Measurements from ENCODE around the gene CYP11A1. TPM values are rescaled to one million over a fixed set of nuclear protein-coding genes. Genes with fewer than 3 reads are reported as not detected.

CYP11A1 gene
- total RNA-seq, result not detected
- polyA plus RNA-seq, result not detected
- total RNA-seq, result 0 to 0.09 (median 0) reads per million in 6 experiments

DNA sequence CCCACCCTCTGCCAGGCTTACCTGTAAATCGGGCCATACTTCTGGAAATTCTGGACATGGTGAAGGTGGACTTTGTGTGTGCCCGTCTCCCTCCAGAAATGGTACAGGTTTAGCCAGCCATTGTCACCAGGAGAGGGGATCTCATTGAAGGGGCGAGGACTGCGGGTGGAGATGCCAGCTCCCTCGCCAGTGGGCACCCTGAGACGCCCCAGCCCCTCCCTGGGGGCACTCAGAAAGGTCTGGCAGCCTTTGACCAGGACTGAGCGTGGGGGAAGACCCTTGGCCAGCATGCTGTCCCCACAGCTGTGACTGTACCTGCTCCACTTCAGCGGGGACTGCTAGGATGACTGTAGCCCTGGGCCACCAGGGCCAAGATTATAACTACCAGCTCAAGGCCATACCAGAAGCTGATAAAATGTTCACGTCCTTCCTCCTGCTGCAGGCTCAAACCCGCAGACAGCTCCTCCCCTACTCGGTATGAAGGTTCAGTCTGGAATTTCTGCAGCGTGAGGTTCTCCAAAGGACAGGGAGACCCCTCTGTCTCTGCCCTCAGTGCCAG, at the start of gene CYP11A1:
Gene CYP11A1, minus strand, starts transcription at position 351 of the 559 bp plus-strand sequence. Its CDS starts 61 bp downstream, at position 290.
- no peak for ATAC-seq
- Mint-ChIP-seq H3K9me3 (no peaks in the 10 kb centered on the region), H3K4me1 (peaks cover 0 to 8% (median 1%) of the 10 kb centered on the region in 4 donors), H3K27me3 (peaks cover 10 to 42% (median 25%) of the 10 kb centered on the region in 5 donors), H3K27ac (no peak within 1 kb of the TSS), H3K4me3 (peak within 1 kb of the TSS; percentile 11 to 72 (median 41)), H3K36me3 (peaks cover 0 to 2% (median 0%) of the 10 kb centered on the region in 3 donors)
- DNase-seq, result peak in 1 of 10 donors; percentile 34
- POLR2A ChIA-PET, result no interaction called here

DNA sequence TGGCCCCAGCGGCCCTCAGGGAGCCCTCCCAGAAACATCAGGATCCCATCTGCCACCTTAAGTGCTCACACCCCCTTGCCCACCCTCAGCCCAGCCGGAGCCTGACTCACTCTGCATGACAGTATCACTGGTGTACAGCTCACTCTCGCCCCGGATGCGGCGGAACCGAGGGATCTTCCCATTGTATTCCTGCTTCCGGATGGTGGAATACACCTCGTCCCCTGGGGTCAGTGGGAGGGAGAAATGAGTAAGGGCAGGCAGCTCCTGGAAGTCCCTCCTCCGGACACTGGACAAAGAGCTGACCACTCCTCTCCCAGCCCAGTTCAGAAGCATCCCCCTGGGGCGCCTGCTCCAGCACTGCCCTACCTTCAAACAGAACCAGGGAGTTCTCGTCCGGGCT, 49.8 kb upstream of the CYP11A1 start:
- H3K27ac Mint-ChIP-seq, result no peak overlapping the region
- H3K27me3 Mint-ChIP-seq, result no peaks in the 10 kb centered on the region
- ATAC-seq, result no peak
- POLR2A ChIA-PET, result no interaction called here
- H3K4me1 Mint-ChIP-seq, result peaks cover 17 to 32% (median 24%) of the 10 kb centered on the region in 4 donors
- DNase-seq, result no peak
- H3K36me3 Mint-ChIP-seq, result no peaks in the 10 kb centered on the region
- no peaks in the 10 kb centered on the region for H3K9me3 Mint-ChIP-seq
- no peak overlapping the region for H3K4me3 Mint-ChIP-seq

- DNase-seq (no peak), ATAC-seq (no peak)
- Mint-ChIP-seq H3K36me3 (no peaks in the 10 kb centered on the region), H3K27me3 (no peaks in the 10 kb centered on the region), H3K9me3 (no peaks in the 10 kb centered on the region), H3K4me1 (peaks cover 17 to 32% (median 22%) of the 10 kb centered on the region in 4 donors), H3K27ac (peak overlapping the region in 6 of 10 donors; percentile 30 to 75 (median 48)), H3K4me3 (peak overlapping the region in 1 of 10 donors; percentile 2)
- POLR2A ChIA-PET, result no interaction called here
Observed at GRCh38 chr15:74415966-74416916, 48.8 kb upstream of the CYP11A1 start.

- POLR2A ChIA-PET, result no interaction called here
- Mint-ChIP-seq H3K27ac (peak overlapping the region in 1 of 10 donors; percentile 34), H3K4me3 (no peak overlapping the region), H3K9me3 (no peaks in the 10 kb centered on the region), H3K27me3 (no peaks in the 10 kb centered on the region), H3K36me3 (peaks cover 0 to 6% (median 0%) of the 10 kb centered on the region in 3 donors), H3K4me1 (peaks cover 10 to 23% (median 18%) of the 10 kb centered on the region in 4 donors)
- ATAC-seq (no peak), DNase-seq (no peak)
Observed at GRCh38 chr15:74414603-74415338, 47.3 kb upstream of the CYP11A1 start.

DNA sequence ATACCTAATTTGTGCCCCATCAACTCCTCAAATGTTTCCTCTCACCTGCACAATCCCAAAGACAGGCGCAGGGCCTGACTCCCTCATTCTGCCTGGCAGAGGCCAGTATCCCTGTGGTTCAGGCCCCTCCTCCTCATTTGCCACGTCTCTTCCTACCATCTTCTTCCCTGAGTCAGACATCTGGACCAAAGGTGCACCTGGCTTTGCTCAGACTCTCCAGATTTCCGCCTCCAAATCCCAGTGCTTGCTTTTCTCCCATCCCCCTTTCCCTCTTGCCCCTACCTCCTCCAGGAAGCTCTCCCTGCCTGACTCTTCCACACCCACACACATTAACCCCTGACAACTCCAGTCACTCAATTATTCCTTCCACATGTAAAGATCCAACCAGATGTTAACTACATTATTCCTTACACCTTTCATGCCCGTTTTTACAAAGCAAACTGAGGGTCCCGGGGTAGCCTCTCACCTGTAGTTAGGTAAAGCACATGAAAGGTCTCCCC, 46.7 kb upstream of the CYP11A1 start:
- Mint-ChIP-seq H3K9me3 (no peaks in the 10 kb centered on the region), H3K27me3 (no peaks in the 10 kb centered on the region), H3K36me3 (peaks cover 0 to 6% (median 0%) of the 10 kb centered on the region in 3 donors), H3K4me3 (no peak overlapping the region), H3K27ac (peak overlapping the region in 2 of 10 donors; percentile 27 to 34), H3K4me1 (peaks cover 10 to 23% (median 17%) of the 10 kb centered on the region in 4 donors)
- POLR2A ChIA-PET, result no interaction called here
- ATAC-seq (no peak), DNase-seq (no peak)

- ATAC-seq, result no peak
- POLR2A ChIA-PET, result no interaction called here
- H3K27ac Mint-ChIP-seq, result peak overlapping the region in 2 of 10 donors; percentile 27 to 42
- H3K4me1 Mint-ChIP-seq, result peaks cover 10 to 23% (median 17%) of the 10 kb centered on the region in 4 donors
- no peaks in the 10 kb centered on the region for H3K9me3 Mint-ChIP-seq
- H3K27me3 Mint-ChIP-seq, result no peaks in the 10 kb centered on the region
- H3K36me3 Mint-ChIP-seq, result peaks cover 0 to 6% (median 0%) of the 10 kb centered on the region in 3 donors
- no peak for DNase-seq
- H3K4me3 Mint-ChIP-seq, result no peak overlapping the region
Observed at GRCh38 chr15:74413350-74414080, 46.1 kb upstream of the CYP11A1 start.

- no peaks in the 10 kb centered on the region for H3K27me3 Mint-ChIP-seq
- POLR2A ChIA-PET, result interaction anchor here (0.6 to 1.0 kb wide), 2 partner anchors 9 to 164 kb away, joined by 3 read pairs; no protein-coding TSS in a partner anchor
- ATAC-seq, result no peak
- DNase-seq, result no peak
- H3K4me1 Mint-ChIP-seq, result peaks cover 10 to 23% (median 17%) of the 10 kb centered on the region in 4 donors
- H3K9me3 Mint-ChIP-seq, result no peaks in the 10 kb centered on the region
- H3K27ac Mint-ChIP-seq, result no peak overlapping the region
- no peak overlapping the region for H3K4me3 Mint-ChIP-seq
- peaks cover 0 to 6% (median 0%) of the 10 kb centered on the region in 3 donors for H3K36me3 Mint-ChIP-seq
Observed at GRCh38 chr15:74412159-74412558, 44.7 kb upstream of the CYP11A1 start.

GRCh38 chr15:74411686-74412085, 44.2 kb upstream of the CYP11A1 start:
- peaks cover 12 to 23% (median 18%) of the 10 kb centered on the region in 4 donors for H3K4me1 Mint-ChIP-seq
- H3K27me3 Mint-ChIP-seq, result no peaks in the 10 kb centered on the region
- peaks cover 0 to 6% (median 0%) of the 10 kb centered on the region in 3 donors for H3K36me3 Mint-ChIP-seq
- no peak for DNase-seq
- H3K27ac Mint-ChIP-seq, result no peak overlapping the region
- no peaks in the 10 kb centered on the region for H3K9me3 Mint-ChIP-seq
- H3K4me3 Mint-ChIP-seq, result no peak overlapping the region
- no peak for ATAC-seq
- POLR2A ChIA-PET, result interaction anchor here (0.6 to 1.0 kb wide), 2 partner anchors 9 to 164 kb away, joined by 3 read pairs; no protein-coding TSS in a partner anchor

DNA sequence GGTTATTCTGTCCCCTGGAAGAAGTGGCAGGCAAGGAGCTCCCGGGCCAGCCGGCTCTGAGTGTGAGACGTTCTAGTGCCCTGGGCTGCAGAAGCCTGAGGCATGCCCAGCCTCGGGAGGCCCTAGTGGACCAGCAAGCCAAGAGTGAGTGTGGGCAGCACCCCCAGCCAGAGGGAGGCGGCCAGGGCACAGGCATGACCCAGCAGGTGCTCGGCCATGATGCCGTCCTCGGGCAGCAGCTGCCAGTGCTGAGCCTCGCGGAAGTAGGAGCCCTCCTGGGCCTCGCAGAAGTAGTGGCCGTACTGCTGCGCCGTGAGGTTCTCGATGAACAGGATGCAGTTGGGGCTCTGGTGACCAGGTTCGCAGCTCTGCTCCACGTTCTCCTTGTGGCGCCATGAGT, 43.1 kb upstream of the CYP11A1 start:
- Mint-ChIP-seq H3K9me3 (no peaks in the 10 kb centered on the region), H3K4me3 (no peak overlapping the region), H3K27ac (no peak overlapping the region), H3K36me3 (peaks cover 0 to 6% (median 0%) of the 10 kb centered on the region in 3 donors), H3K27me3 (no peaks in the 10 kb centered on the region), H3K4me1 (peaks cover 11 to 13% (median 12%) of the 10 kb centered on the region in 4 donors)
- no peak for DNase-seq
- no peak for ATAC-seq
- POLR2A ChIA-PET, result no interaction called here

GRCh38 chr15:74409225-74409624, 41.8 kb upstream of the CYP11A1 start:
- peaks cover 0 to 6% (median 0%) of the 10 kb centered on the region in 3 donors for H3K36me3 Mint-ChIP-seq

GRCh38 chr15:74408815-74409214, 41.4 kb upstream of the CYP11A1 start:
- ATAC-seq (no peak), DNase-seq (no peak)
- Mint-ChIP-seq H3K36me3 (peaks cover 0 to 6% (median 0%) of the 10 kb centered on the region in 3 donors), H3K27me3 (no peaks in the 10 kb centered on the region), H3K27ac (peak overlapping the region in 1 of 10 donors; percentile 40), H3K4me3 (no peak overlapping the region), H3K4me1 (peaks cover 6 to 20% (median 8%) of the 10 kb centered on the region in 4 donors), H3K9me3 (no peaks in the 10 kb centered on the region)
- POLR2A ChIA-PET, result no interaction called here

More at GRCh38 chr15:74409225-74409624, 41.8 kb upstream of the CYP11A1 start:
- no peak overlapping the region for H3K4me3 Mint-ChIP-seq
- DNase-seq (no peak), ATAC-seq (no peak)
- no peaks in the 10 kb centered on the region for H3K27me3 Mint-ChIP-seq
- no peaks in the 10 kb centered on the region for H3K9me3 Mint-ChIP-seq
- POLR2A ChIA-PET, result no interaction called here
- H3K27ac Mint-ChIP-seq, result no peak overlapping the region
- H3K4me1 Mint-ChIP-seq, result peaks cover 3 to 16% (median 5%) of the 10 kb centered on the region in 4 donors
